ENCODE data around the gene TTLL6.
A peak's percentile ranks its signal among the peaks of the same experiment; 100 is the strongest.

Gene TTLL6

GRCh38 chr17:48830840-48831548 lies 14.0 kb upstream of the TTLL6 start, which contains the start of gene CALCOCO2 (continued):
- peak; percentile 67 for TF ChIP-seq ZNF341 (tag by site-specific recombination; IDR thresholded peaks at IDR 0.05; ENCODE audit: low read depth)
- TF ChIP-seq CTCF (tag by site-specific recombination; IDR thresholded peaks at IDR 0.05) = peak; percentile 85
- TF ChIP-seq SP7 (tag by site-specific recombination; IDR thresholded peaks at IDR 0.05) = peak; percentile 66; the same call in 1 of the 2 replicates
- no peak for TF ChIP-seq ZNF585B (tag by site-specific recombination; IDR thresholded peaks at IDR 0.05)
- peak; percentile 100 for TF ChIP-seq ZNF423 (tag by site-specific recombination; IDR thresholded peaks at IDR 0.05)
- peak; percentile 30; the same call in 1 of the 2 replicates for TF ChIP-seq ZNF24 (tag by site-specific recombination; IDR thresholded peaks at IDR 0.05)
- TF ChIP-seq ZNF658 (tag by site-specific recombination; IDR thresholded peaks at IDR 0.05) = no peak
- peak; percentile 59; the same call in 1 of the 2 replicates for TF ChIP-seq ZBTB7A (tag by site-specific recombination; IDR thresholded peaks at IDR 0.05; ENCODE audit: low read depth)
- peak; percentile 25; the same call in 1 of the 2 replicates for TF ChIP-seq ZNF660 (tag by site-specific recombination; IDR thresholded peaks at IDR 0.05)
- TF ChIP-seq ZBTB1 (tag by site-specific recombination; IDR thresholded peaks at IDR 0.05) = no peak
- 0 out of 2 replicates have a peak, but pooled peaks have one; percentile 37 for TF ChIP-seq MZF1 (tag by site-specific recombination; IDR thresholded peaks at IDR 0.05; ENCODE audit: borderline replicate concordance)
- no peak for TF ChIP-seq ZNF366 (tag by site-specific recombination; conservative IDR thresholded peaks at IDR 0.05)
- 0 out of 2 replicates have a peak, but pooled peaks have one; percentile 11 for TF ChIP-seq ZBTB11 (tag by site-specific recombination; conservative IDR thresholded peaks at IDR 0.05; ENCODE audit: low read depth)
- TF ChIP-seq SP3 (tag by site-specific recombination; IDR thresholded peaks at IDR 0.05) = peak; percentile 100
- TF ChIP-seq PATZ1 (tag by site-specific recombination; IDR thresholded peaks at IDR 0.05) = peak; percentile 94
- peak; percentile 80 for TF ChIP-seq ZNF501 (tag by site-specific recombination; IDR thresholded peaks at IDR 0.05)

GRCh38 chr17:48825446-48826381 lies 8.7 kb upstream of the TTLL6 start:
- H3K9me3 ChIP-seq (ENCODE audit: control insufficient read depth, insufficient read depth, low read depth, low read length) = no peaks in the 10 kb centered on the region
- H3K4me3 ChIP-seq (ENCODE audit: low read depth, low read length) = no peak overlapping the region
- no peaks in the 10 kb centered on the region for H3K4me1 ChIP-seq (ENCODE audit: control insufficient read depth, insufficient read depth, low read length)
- H3K27ac ChIP-seq (ENCODE audit: extremely low read depth, low read depth, low read length) = no peak overlapping the region
- POLR2A ChIA-PET = interaction anchor here (0.6 kb wide), 1 partner anchor 168 kb away, joined by 5 read pairs; no protein-coding TSS in a partner anchor
- CTCF ChIA-PET = interaction anchor here (0.8 to 1.7 kb wide), 5 partner anchors 10 to 147 kb away, joined by 3 to 10 read pairs (median 3); no protein-coding TSS in a partner anchor
- H3K36me3 ChIP-seq (ENCODE audit: control insufficient read depth in 2 of 2, insufficient read depth in 1 of 2, low read length in 2 of 2) = no peaks in the 10 kb centered on the region
- no peak for TF ChIP-seq KLF9 (tag by site-specific recombination; IDR thresholded peaks at IDR 0.05; ENCODE audit: low read depth)
- TF ChIP-seq BCL6B (tag by site-specific recombination; IDR thresholded peaks at IDR 0.05) = peak; percentile 49; the same call in 1 of the 2 replicates
- TF ChIP-seq BCL11A (tag by site-specific recombination; IDR thresholded peaks at IDR 0.05; ENCODE audit: low read depth) = no peak
- TF ChIP-seq ZNF704 (tag by site-specific recombination; IDR thresholded peaks at IDR 0.05) = no peak
- no peak for TF ChIP-seq ZNF529 (tag by site-specific recombination; IDR thresholded peaks at IDR 0.05; ENCODE audit: insufficient replicate concordance)
- no peak for TF ChIP-seq SETDB1 (IDR thresholded peaks at IDR 0.05; ENCODE audit: insufficient read length, low read length)
- TF ChIP-seq ZNF266 (tag by site-specific recombination; IDR thresholded peaks at IDR 0.05; ENCODE audit: low read depth) = no peak
- TF ChIP-seq ZNF10 (tag by site-specific recombination; IDR thresholded peaks at IDR 0.05) = 0 out of 2 replicates have a peak, but pooled peaks have one; percentile 47
- TF ChIP-seq ZXDB (tag by site-specific recombination; IDR thresholded peaks at IDR 0.05) = peak; percentile 50; the same call in 1 of the 2 replicates

All from HEK293 (cell line).